Testis (tissue), 2 donors: ENCODE data around the gene B4GALNT4.

Experiments
- CTCF ChIP-seq, 3 experiments: fragments of 450-650 bp in 2 of 3; fragments of 200-600 bp in 1 of 3; sonication (generic) in 1 of 3; IDR thresholded peaks; one replicate each; pipeline ENCODE4 v1.5.1; 2016 to 2019; ENCODE audit warnings: antibody characterized with exemption in 3 of 3, mild to moderate bottlenecking in 2 of 3, moderate library complexity in 1 of 3
- POLR2A ChIP-seq: fragments of 450-650 bp; IDR thresholded peaks from one replicate; pipeline ENCODE4 v1.6.1; 2017; ENCODE audit warnings: antibody characterized with exemption, mild to moderate bottlenecking, moderate library complexity

GRCh38 chr11:362642-363442, 6.5 kb upstream of the B4GALNT4 start:
- TF ChIP-seq CTCF (IDR thresholded peaks at IDR 0.05), result no peak
- no peak for TF ChIP-seq POLR2A
